ENCODE measurements around the gene SH3TC2. TPM values are rescaled to one million over a fixed set of nuclear protein-coding genes. Genes with fewer than 3 reads are reported as not detected.

The SH3TC2 gene
- total and polyA plus RNA-seq, 3 donors from 2014 or later = 32.4 to 136 (median 130) TPM

GRCh38 chr5:149048811-149049210, 14.1 kb downstream of the SH3TC2 start:
- H3K36me3 ChIP-seq (ENCODE audit: low read depth, missing control alignments) = no peaks in the 10 kb centered on the region
- no peaks in the 10 kb centered on the region for H3K27me3 ChIP-seq
- H3K27ac ChIP-seq = no peak overlapping the region
- no peaks in the 10 kb centered on the region for H3K4me1 ChIP-seq
- intact Hi-C loops (cut with DNase I; ENCODE audit: low total_unique reads) = no loop called here
- no peak overlapping the region for H3K4me3 ChIP-seq
- H3K9me3 ChIP-seq = no peaks in the 10 kb centered on the region
- WGBS, 2 donors = 79 to 86% methylated on average over 4 of the region's 4 CpGs
- no peak for TF ChIP-seq POLR2A (IDR thresholded peaks at IDR 0.05)
- no peak for TF ChIP-seq CTCF (IDR thresholded peaks at IDR 0.05)
- DNase-seq = no peak

- TF ChIP-seq POLR2A (IDR thresholded peaks at IDR 0.05) (no peak), CTCF (IDR thresholded peaks at IDR 0.05) (no peak)
- no peaks in the 10 kb centered on the region for H3K4me1 ChIP-seq
- no peak overlapping the region for H3K4me3 ChIP-seq
- no peaks in the 10 kb centered on the region for H3K36me3 ChIP-seq (ENCODE audit: low read depth, missing control alignments)
- intact Hi-C loops (cut with DNase I; ENCODE audit: low total_unique reads) = no loop called here
- WGBS, 2 donors = 96 to 100% methylated on average over 3 of the region's 3 CpGs
- H3K27ac ChIP-seq = no peak overlapping the region
- H3K9me3 ChIP-seq = no peaks in the 10 kb centered on the region
- DNase-seq = no peak
- H3K27me3 ChIP-seq = no peaks in the 10 kb centered on the region
Observed at GRCh38 chr5:149047462-149047861, 15.4 kb downstream of the SH3TC2 start.

GRCh38 chr5:149046196-149046829, 16.5 kb downstream of the SH3TC2 start:
- H3K27me3 ChIP-seq = no peaks in the 10 kb centered on the region
- DNase-seq = no peak
- intact Hi-C loops (cut with DNase I; ENCODE audit: low total_unique reads) = no loop called here
- no peak overlapping the region for H3K27ac ChIP-seq
- no peak for TF ChIP-seq POLR2A (IDR thresholded peaks at IDR 0.05)
- no peak for TF ChIP-seq CTCF (IDR thresholded peaks at IDR 0.05)
- WGBS, 2 donors = 65 to 78% methylated on average over 2 of the region's 2 CpGs
- no peaks in the 10 kb centered on the region for H3K4me1 ChIP-seq
- no peaks in the 10 kb centered on the region for H3K36me3 ChIP-seq (ENCODE audit: low read depth, missing control alignments)
- H3K9me3 ChIP-seq = no peaks in the 10 kb centered on the region
- no peak overlapping the region for H3K4me3 ChIP-seq

GRCh38 chr5:149045089-149045460, 17.8 kb downstream of the SH3TC2 start:
- H3K4me3 ChIP-seq = no peak overlapping the region
- no peaks in the 10 kb centered on the region for H3K36me3 ChIP-seq (ENCODE audit: low read depth, missing control alignments)
- peaks cover 4% of the 10 kb centered on the region for H3K4me1 ChIP-seq
- intact Hi-C loops (cut with DNase I; ENCODE audit: low total_unique reads) = no loop called here
- no peaks in the 10 kb centered on the region for H3K27me3 ChIP-seq
- TF ChIP-seq POLR2A (IDR thresholded peaks at IDR 0.05) (no peak), CTCF (IDR thresholded peaks at IDR 0.05) (no peak)
- no peaks in the 10 kb centered on the region for H3K9me3 ChIP-seq
- DNase-seq = no peak
- H3K27ac ChIP-seq = no peak overlapping the region

- DNase-seq = no peak
- Histone ChIP-seq H3K4me3 (no peak overlapping the region), H3K4me1 (peaks cover 5% of the 10 kb centered on the region), H3K36me3 (ENCODE audit: low read depth, missing control alignments) (no peaks in the 10 kb centered on the region), H3K27ac (no peak overlapping the region), H3K9me3 (no peaks in the 10 kb centered on the region), H3K27me3 (no peaks in the 10 kb centered on the region)
- 65 to 76% methylated on average over 4 of the region's 4 CpGs for WGBS, 2 donors
- intact Hi-C loops (cut with DNase I; ENCODE audit: low total_unique reads) = no loop called here
- TF ChIP-seq CTCF (IDR thresholded peaks at IDR 0.05) (no peak), POLR2A (IDR thresholded peaks at IDR 0.05) (no peak)
Observed at GRCh38 chr5:149044453-149045088, 18.3 kb downstream of the SH3TC2 start.

All from testis (tissue), 3 donors.